NCI-H1436 (cell line): ENCODE measurements around the gene FOXI3.
"Not testable (repeated sequence)": the region's sequence is repeated elsewhere in the genome, so short reads cannot be mapped to it uniquely, and the experiment has no call there.

Experiments
- DNase-seq: peaks from one replicate; lab custom pipeline; 2025; lab: John Stamatoyannopoulos, UW

FOXI3 gene

GRCh38 chr2:88442061-88442460 lies 10.4 kb downstream of the FOXI3 start:
- DNase-seq: no peak

- no peak for DNase-seq
Observed at GRCh38 chr2:88437010-88437409, 15.5 kb downstream of the FOXI3 start.

GRCh38 chr2:88429929-88430328 lies 22.6 kb downstream of the FOXI3 start:
- DNase-seq: no peak

GRCh38 chr2:88423733-88424132 lies 28.8 kb downstream of the FOXI3 start:
- no peak for DNase-seq

GRCh38 chr2:88419051-88419450 lies 33.4 kb downstream of the FOXI3 start:
- DNase-seq: not testable (repeated sequence)

GRCh38 chr2:88416016-88416663 lies 36.4 kb downstream of the FOXI3 start:
- DNase-seq: no peak

GRCh38 chr2:88408870-88409269 lies 43.6 kb downstream of the FOXI3 start:
- not testable (repeated sequence) for DNase-seq

GRCh38 chr2:88400037-88400767 lies 52.3 kb downstream of the FOXI3 start:
- no peak for DNase-seq

GRCh38 chr2:88398180-88398579 lies 54.3 kb downstream of the FOXI3 start:
- no peak for DNase-seq
